Stimulated activated CD8-positive, alpha-beta memory T cell treated with anti-CD3 and anti-CD28 coated beads, Interleukin-12 subunit alpha, Interleukin-12 subunit beta, amount 100 ng/mL, for 24 hours (primary cell): ENCODE measurements around the gene MTNR1A.

Experiments
- DNase-seq: peaks from one replicate; pipeline ENCODE4 v3.0.0-alpha.2; 2020; ENCODE audit errors: extremely low read depth

The MTNR1A gene

DNA sequence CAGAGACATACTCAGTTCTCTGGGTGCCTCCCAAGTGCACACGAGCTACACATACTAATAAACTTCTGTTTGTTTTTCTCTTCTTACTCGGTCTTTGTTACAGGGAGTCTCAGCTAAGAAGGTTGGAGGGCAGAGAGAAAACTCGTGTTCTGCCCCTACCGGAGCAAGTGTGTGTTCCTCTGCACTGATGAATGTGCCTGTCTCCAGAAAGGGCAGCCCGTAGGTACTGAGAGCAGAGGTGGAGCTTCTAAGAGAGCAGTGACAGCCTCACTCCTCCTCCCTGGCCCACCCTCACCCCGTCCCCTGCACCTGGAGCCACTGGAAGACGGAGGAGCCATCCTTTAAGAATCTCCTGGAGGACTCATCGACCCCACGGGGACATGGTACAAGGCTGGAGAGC lies 67.6 kb downstream of the MTNR1A start:
- DNase-seq = no peak

GRCh38 chr4:186486172-186486571 lies 69.2 kb downstream of the MTNR1A start:
- no peak for DNase-seq

DNA sequence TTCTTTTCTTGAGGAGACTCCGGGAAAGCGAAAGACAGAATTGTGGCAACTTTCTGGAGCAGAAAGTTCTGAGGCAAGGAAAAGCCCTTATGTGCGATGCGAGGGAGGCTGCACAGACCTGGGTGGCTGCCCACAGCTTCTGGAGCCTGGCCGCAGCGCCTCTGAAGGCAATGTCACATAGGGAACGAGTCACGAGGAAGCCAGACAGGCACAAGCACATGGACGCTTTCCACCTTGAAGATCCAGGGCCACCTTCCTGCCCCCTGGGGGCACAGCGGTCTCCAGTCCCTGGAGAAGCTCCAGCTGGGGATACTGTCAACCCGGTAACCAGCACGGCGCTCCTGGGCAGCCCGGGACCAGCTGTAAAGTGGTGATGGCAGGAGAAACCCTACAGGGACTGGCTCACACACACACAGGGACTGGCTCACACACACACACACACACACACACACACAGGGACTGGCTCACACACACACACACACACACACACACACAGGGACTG lies 69.8 kb downstream of the MTNR1A start:
- DNase-seq = no peak

DNA sequence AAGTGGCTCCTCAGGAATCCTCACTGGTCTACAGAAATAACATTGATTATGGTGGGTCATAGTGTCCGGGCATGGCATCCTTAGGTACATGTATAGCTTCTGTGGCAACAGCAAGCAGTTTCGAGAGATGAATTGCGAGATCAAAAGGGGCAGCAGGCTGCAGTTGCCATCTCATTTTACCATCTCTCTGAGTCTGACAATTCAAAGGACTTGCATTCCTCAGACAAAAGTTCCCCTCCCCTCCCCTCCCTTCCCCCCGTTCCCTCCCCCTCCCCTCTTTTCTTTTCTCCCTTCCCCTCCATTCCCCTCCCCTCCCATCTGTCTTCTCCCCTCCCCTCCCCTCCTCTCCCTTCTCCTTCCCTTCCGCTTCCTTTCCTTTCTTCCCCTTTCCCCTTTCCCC lies 70.2 kb downstream of the MTNR1A start:
- DNase-seq = no peak

DNA sequence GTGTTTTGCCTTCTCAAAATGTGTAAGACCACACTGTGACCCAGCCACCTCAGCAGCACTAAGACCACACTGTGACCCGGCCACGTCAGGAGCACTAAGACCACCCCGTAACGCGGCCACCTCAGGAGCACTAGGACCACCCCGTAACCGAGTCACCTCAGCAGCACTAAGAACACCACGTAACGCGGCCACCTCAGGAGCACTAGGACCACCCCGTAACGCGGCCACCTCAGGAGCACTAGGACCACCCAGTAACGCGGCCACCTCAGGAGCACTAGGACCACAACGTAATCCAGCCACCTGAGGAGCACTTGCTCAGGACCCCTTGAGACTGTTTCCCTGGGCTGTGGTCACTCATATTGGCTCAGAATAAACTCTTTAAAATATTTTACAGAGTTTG lies 71.7 kb downstream of the MTNR1A start:
- no peak for DNase-seq
